SK-N-SH (cell line): ENCODE measurements around the gene PLEKHH1. TPM values are rescaled to one million over a fixed set of nuclear protein-coding genes. Genes with fewer than 3 reads are reported as not detected.

Experiments used
- CTCF ChIA-PET: fragments of 300-600, 350-600 bp; formaldehyde crosslinking; extraction: SDS; loops from one replicate; lab custom pipeline; 2021; lab: Yijun Ruan, JAX
- POLR2A ChIA-PET: fragments of 350-600 bp; sonication (Branson Sonifier 250); formaldehyde crosslinking; extraction: SDS; loops from one replicate; lab custom pipeline; 2020; ENCODE audit warnings: antibody characterized with exemption, inconsistent platforms; lab: Yijun Ruan, JAX
- DNase-seq: peaks from one replicate; pipeline ENCODE4 v3.0.0; 2012
- H2AFZ ChIP-seq: fragments of 200-600 bp; sonication (generic); 2 replicates; pipeline ENCODE4 v1.8.1; 2016; ENCODE audit warnings: antibody characterized with exemption, mild to moderate bottlenecking, low read depth
- H3F3A ChIP-seq: fragments of 200-600 bp; sonication (generic); replicated peaks from 2 replicates; pipeline ENCODE3; 2016; ENCODE audit warnings: antibody characterized with exemption, mild to moderate bottlenecking; ENCODE audit not compliant: insufficient read depth
- H3K27ac ChIP-seq, 2 experiments: fragments of 200-500 bp in 1 of 2; fragments of 200-600 bp in 1 of 2; sonication (Bioruptor generic) in 1 of 2; sonication (generic), shearing (Covaris generic) in 1 of 2; 2 replicates each; pipeline versions ENCODE4 v1.5.1 to v1.6.1; 2014 to 2016; ENCODE audit warnings: low read depth in 2 of 2, inconsistent platforms in 1 of 2, low read length in 1 of 2, mild to moderate bottlenecking in 1 of 2, mixed read lengths in 1 of 2
- H3K27me3 ChIP-seq: fragments of 200-600 bp; sonication (generic), shearing (Covaris generic); 2 replicates; pipeline ENCODE4 v1.6.1; 2016; ENCODE audit warnings: mixed run types; ENCODE audit not compliant: insufficient read depth
- H3K36me3 ChIP-seq, 2 experiments: fragments of 200-500 bp in 1 of 2; fragments of 200-600 bp in 1 of 2; sonication (Bioruptor generic) in 1 of 2; sonication (generic) in 1 of 2; replicated peaks in 1 of 2; 2 replicates each; pipeline versions ENCODE3 to v1.5.1; 2014 to 2016; ENCODE audit warnings: low read length in 1 of 2, mild to moderate bottlenecking in 1 of 2; ENCODE audit not compliant: insufficient read depth in 2 of 2, control insufficient read depth in 1 of 2
- H3K4me1 ChIP-seq, 2 experiments: fragments of 200-500 bp in 1 of 2; fragments of 200-600 bp in 1 of 2; sonication (Bioruptor generic) in 1 of 2; sonication (generic), shearing (Covaris generic) in 1 of 2; 2 replicates each; pipeline versions ENCODE4 v1.5.1 to v1.6.1; 2014 to 2016; ENCODE audit warnings: low read depth in 1 of 2, low read length in 1 of 2, mixed run types in 1 of 2; ENCODE audit not compliant: insufficient read depth in 2 of 2, control insufficient read depth in 1 of 2
- H3K4me2 ChIP-seq: fragments of 200-600 bp; sonication (generic), shearing (Covaris generic); 2 replicates; pipeline ENCODE4 v1.6.1; 2017; ENCODE audit warnings: mixed run types
- H3K4me3 ChIP-seq, 2 experiments: fragments of 200-500 bp in 1 of 2; fragments of 200-600 bp in 1 of 2; sonication (Bioruptor generic) in 1 of 2; sonication (generic), shearing (Covaris generic) in 1 of 2; 2 replicates each; pipeline versions ENCODE4 v1.5.1 to v1.8.1; 2014 to 2016; ENCODE audit warnings: low read depth in 2 of 2, inconsistent platforms in 1 of 2, low read length in 1 of 2, mild to moderate bottlenecking in 1 of 2, mixed read lengths in 1 of 2, moderate library complexity in 1 of 2
- H3K79me2 ChIP-seq: fragments of 200-600 bp; sonication (generic); 2 replicates; pipeline ENCODE4 v1.8.1; 2017; ENCODE audit warnings: mild to moderate bottlenecking; ENCODE audit not compliant: insufficient read depth
- H3K9ac ChIP-seq: fragments of 200-600 bp; sonication (generic); 2 replicates; pipeline ENCODE4 v1.6.1; 2017; ENCODE audit warnings: mixed run types
- H3K9me2 ChIP-seq: fragments of 200-600 bp; sonication (generic); 2 replicates; pipeline ENCODE4 v1.6.1; 2017; ENCODE audit warnings: mixed run types
- H3K9me3 ChIP-seq: fragments of 200-600 bp; sonication (generic); 2 replicates; pipeline ENCODE4 v1.6.1; 2017; ENCODE audit warnings: mixed run types, mild to moderate bottlenecking, moderate library complexity
- H4K20me1 ChIP-seq: fragments of 200-600 bp; sonication (generic); 2 replicates; pipeline ENCODE4 v1.6.1; 2017; ENCODE audit warnings: mild to moderate bottlenecking, mixed run types; ENCODE audit not compliant: insufficient read depth
- GABPA ChIP-seq: IDR thresholded peaks from 2 replicates; pipeline ENCODE4 v1.4.0; 2012; ENCODE audit warnings: low read depth, mild to moderate bottlenecking
- IRF3 ChIP-seq: fragments of 150-350 bp; IDR thresholded peaks from 2 replicates; pipeline ENCODE4 v1.6.1; 2016; ENCODE audit warnings: mild to moderate bottlenecking, low read depth, low read length
- MXI1 ChIP-seq: IDR thresholded peaks from 2 replicates; pipeline ENCODE4 v1.6.1; 2012; ENCODE audit warnings: mild to moderate bottlenecking, low read depth, low read length, improper control_type of control experiment
- PBX3 ChIP-seq: IDR thresholded peaks from 2 replicates; pipeline ENCODE4; 2012
- RAD21 ChIP-seq: IDR thresholded peaks from 2 replicates; pipeline ENCODE4 v1.6.1; 2012; ENCODE audit warnings: mild to moderate bottlenecking, low read length
- REST ChIP-seq: IDR thresholded peaks from 2 replicates; pipeline ENCODE4 v1.6.1; 2012; ENCODE audit warnings: mild to moderate bottlenecking, low read depth, low read length, moderate library complexity
- RFX5 ChIP-seq: IDR thresholded peaks from 2 replicates; pipeline ENCODE4 v1.6.1; 2012; ENCODE audit warnings: mild to moderate bottlenecking, improper control_type of control experiment, low read length
- USF1 ChIP-seq: IDR thresholded peaks from 2 replicates; pipeline ENCODE4 v1.4.0; 2012; ENCODE audit warnings: low read depth, borderline replicate concordance
- ZBTB33 ChIP-seq: IDR thresholded peaks from 2 replicates; pipeline ENCODE4 v1.4.0; 2012; ENCODE audit warnings: low read depth, borderline replicate concordance
- WGBS: methylation state at CpG from one replicate; pipeline ENCODE4 v1.1.6; 2017; ENCODE audit warnings: low lambda C conversion rate; 5-methylcytosine and 5-hydroxymethylcytosine counted together
- polyA plus RNA-seq, 3 experiments: library from polyadenylated mRNA; depleted of rRNA; stranded (reverse); fragments of >200 nt; gene quantifications; 2 replicates each; pipeline ENCODE4 v1.2.3, GENCODE V29; 2012
- TF ChIP-seq, protein P1 (sequence below): fragments of 200-600 bp; sonication (generic); IDR thresholded peaks from 2 replicates; pipeline ENCODE4 v1.6.1; 2017; ENCODE audit warnings: antibody characterized with exemption, mild to moderate bottlenecking, moderate library complexity

The PLEKHH1 gene
- polyA plus RNA-seq, 1 of the 3 experiments (the other 2 are of a cell fraction): 1.6 TPM

- no peaks in the 10 kb centered on the region for H3F3A ChIP-seq
- H3K9ac ChIP-seq: no peak overlapping the region
- POLR2A ChIA-PET: no interaction called here
- 0 out of 2 replicates have a peak, but pooled peaks cover 4% of the 10 kb centered on the region for H3K27me3 ChIP-seq
- no peaks in the 10 kb centered on the region for H4K20me1 ChIP-seq
- no peaks in the 10 kb centered on the region for H3K4me1 ChIP-seq
- DNase-seq: no peak
- H3K9me2 ChIP-seq: no peaks in the 10 kb centered on the region
- no peak overlapping the region for H2AFZ ChIP-seq
- CTCF ChIA-PET: interaction anchor here (1.1 to 2.6 kb wide), 3 partner anchors 11 to 32 kb away, joined by 4 to 16 read pairs (median 10); no protein-coding TSS in a partner anchor
- H3K27ac ChIP-seq: no peak overlapping the region
- WGBS: 74% methylated on average over 5 of the region's 5 CpGs
- H3K9me3 ChIP-seq: no peaks in the 10 kb centered on the region
- no peak for TF ChIP-seq MXI1
- TF ChIP-seq, protein P1, sequence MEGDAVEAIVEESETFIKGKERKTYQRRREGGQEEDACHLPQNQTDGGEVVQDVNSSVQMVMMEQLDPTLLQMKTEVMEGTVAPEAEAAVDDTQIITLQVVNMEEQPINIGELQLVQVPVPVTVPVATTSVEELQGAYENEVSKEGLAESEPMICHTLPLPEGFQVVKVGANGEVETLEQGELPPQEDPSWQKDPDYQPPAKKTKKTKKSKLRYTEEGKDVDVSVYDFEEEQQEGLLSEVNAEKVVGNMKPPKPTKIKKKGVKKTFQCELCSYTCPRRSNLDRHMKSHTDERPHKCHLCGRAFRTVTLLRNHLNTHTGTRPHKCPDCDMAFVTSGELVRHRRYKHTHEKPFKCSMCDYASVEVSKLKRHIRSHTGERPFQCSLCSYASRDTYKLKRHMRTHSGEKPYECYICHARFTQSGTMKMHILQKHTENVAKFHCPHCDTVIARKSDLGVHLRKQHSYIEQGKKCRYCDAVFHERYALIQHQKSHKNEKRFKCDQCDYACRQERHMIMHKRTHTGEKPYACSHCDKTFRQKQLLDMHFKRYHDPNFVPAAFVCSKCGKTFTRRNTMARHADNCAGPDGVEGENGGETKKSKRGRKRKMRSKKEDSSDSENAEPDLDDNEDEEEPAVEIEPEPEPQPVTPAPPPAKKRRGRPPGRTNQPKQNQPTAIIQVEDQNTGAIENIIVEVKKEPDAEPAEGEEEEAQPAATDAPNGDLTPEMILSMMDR: no peak
- no peak overlapping the region for H3K4me3 ChIP-seq
- H3K79me2 ChIP-seq: no peaks in the 10 kb centered on the region
- no peaks in the 10 kb centered on the region for H3K36me3 ChIP-seq
- H3K4me2 ChIP-seq: no peak overlapping the region
These were observed 6.0 kb downstream of the PLEKHH1 start for GRCh38 chr14:67539116-67539515.

- Histone ChIP-seq H2AFZ (no peak overlapping the region), H3K27ac (no peak overlapping the region), H4K20me1 (no peaks in the 10 kb centered on the region), H3F3A (no peaks in the 10 kb centered on the region), H3K27me3 (0 out of 2 replicates have a peak, but pooled peaks cover 4% of the 10 kb centered on the region), H3K4me3 (no peak overlapping the region), H3K9ac (no peak overlapping the region), H3K4me1 (no peaks in the 10 kb centered on the region), H3K9me3 (no peaks in the 10 kb centered on the region), H3K4me2 (no peak overlapping the region), H3K79me2 (no peaks in the 10 kb centered on the region), H3K9me2 (no peaks in the 10 kb centered on the region), H3K36me3 (no peaks in the 10 kb centered on the region)
- ChIA-PET CTCF (interaction anchor here (1.2 to 3.4 kb wide), 4 partner anchors 15 to 163 kb away, joined by 5 to 22 read pairs (median 6); no protein-coding TSS in a partner anchor), POLR2A (no interaction called here)
- 84% methylated on average over 24 of the region's 24 CpGs for WGBS
- no peak for DNase-seq
- TF ChIP-seq GABPA (no peak), USF1 (no peak), RFX5 (no peak), IRF3 (no peak), PBX3 (no peak), REST (no peak), ZBTB33 (no peak), RAD21 (no peak)
These were observed 8.6 kb downstream of the PLEKHH1 start for GRCh38 chr14:67541448-67542387.
